Mesendoderm (in vitro differentiated cells): ENCODE results near the gene STX1B.

Experiments
- DNase-seq: peaks from one replicate; pipeline ENCODE4 v3.0.0; 2013
- H2AK5ac ChIP-seq: 2 replicates; pipeline ENCODE4 v1.6.1; 2013; ENCODE audit warnings: low read length, inconsistent platforms
- H2BK120ac ChIP-seq: 2 replicates; pipeline ENCODE4 v1.6.1; 2013; ENCODE audit warnings: low read depth, mild to moderate bottlenecking, low read length, moderate library complexity, mixed read lengths
- H2BK15ac ChIP-seq: replicated peaks from 2 replicates; pipeline ENCODE4 v1.6.1; 2013; ENCODE audit warnings: low read depth, mild to moderate bottlenecking, moderate library complexity
- H2BK5ac ChIP-seq: 2 replicates; pipeline ENCODE4 v1.6.1; 2013; ENCODE audit warnings: low read length, inconsistent platforms
- H3K18ac ChIP-seq: 2 replicates; pipeline ENCODE4 v1.6.1; 2013; ENCODE audit warnings: mild to moderate bottlenecking, low read length, mixed read lengths
- H3K23ac ChIP-seq: one replicate; pipeline ENCODE4 v1.6.1; 2013; ENCODE audit warnings: low read length
- H3K27ac ChIP-seq: 2 replicates; pipeline ENCODE4 v1.5.1; 2013; ENCODE audit warnings: low read depth, mild to moderate bottlenecking, inconsistent platforms, low read length, moderate library complexity
- H3K27me3 ChIP-seq: 2 replicates; pipeline ENCODE4 v1.6.1; 2013; ENCODE audit warnings: low read length, control low read depth, mild to moderate bottlenecking, inconsistent platforms; ENCODE audit not compliant: insufficient read depth, poor library complexity
- H3K36me3 ChIP-seq: 2 replicates; pipeline ENCODE4 v1.6.1; 2013; ENCODE audit warnings: low read length, inconsistent platforms; ENCODE audit not compliant: control insufficient read depth, insufficient read depth
- H3K4ac ChIP-seq: one replicate; pipeline ENCODE4 v1.6.1; 2013; ENCODE audit warnings: low read depth, mild to moderate bottlenecking, low read length, moderate library complexity
- H3K4me1 ChIP-seq: 2 replicates; pipeline ENCODE4 v1.6.1; 2013; ENCODE audit warnings: low read depth, low read length, inconsistent platforms; ENCODE audit not compliant: control insufficient read depth
- H3K4me2 ChIP-seq: 2 replicates; pipeline ENCODE4 v1.6.1; 2013; ENCODE audit warnings: low read length
- H3K4me3 ChIP-seq: 2 replicates; pipeline ENCODE4 v1.5.1; 2013; ENCODE audit warnings: mild to moderate bottlenecking, low read length
- H3K56ac ChIP-seq: one replicate; pipeline ENCODE4 v1.6.1; 2013; ENCODE audit warnings: low read length
- H3K79me1 ChIP-seq: 2 replicates; pipeline ENCODE4 v1.6.1; 2013; ENCODE audit warnings: low read length, inconsistent platforms
- H3K79me2 ChIP-seq: 2 replicates; pipeline ENCODE4 v1.6.1; 2013; ENCODE audit warnings: mild to moderate bottlenecking, low read length; ENCODE audit not compliant: control insufficient read depth, insufficient read depth
- H3K9ac ChIP-seq: 2 replicates; pipeline ENCODE4 v1.6.1; 2013; ENCODE audit warnings: low read length, inconsistent platforms
- H4K5ac ChIP-seq: one replicate; pipeline ENCODE4 v1.6.1; 2013; ENCODE audit warnings: low read length
- H4K8ac ChIP-seq: one replicate; pipeline ENCODE4 v1.6.1; 2013; ENCODE audit warnings: low read depth, mild to moderate bottlenecking, control low read depth, low read length, moderate library complexity
- WGBS: extraction: QIAGEN DNeasy Blood & Tissue Kit; methylation state at CpG from one replicate; pipeline ENCODE4 v1.1.7; 2013; ENCODE audit warnings: low lambda C conversion rate, missing lambda C conversion rate; ENCODE audit not compliant: insufficient coverage; ENCODE audit errors: extremely low coverage; 5-methylcytosine and 5-hydroxymethylcytosine counted together

Gene STX1B

GRCh38 chr16:30985401-30986128, 24.9 kb downstream of the STX1B start:
- Histone ChIP-seq H4K5ac (no peak overlapping the region), H3K27me3 (no peaks in the 10 kb centered on the region), H3K4me3 (no peak overlapping the region), H3K36me3 (peaks cover 1% of the 10 kb centered on the region), H2BK120ac (no peak overlapping the region), H3K79me2 (no peaks in the 10 kb centered on the region), H3K9ac (peak overlapping the region; percentile 62), H3K56ac (peak overlapping the region; percentile 86), H2BK15ac (no peak overlapping the region), H4K8ac (no peak overlapping the region), H3K79me1 (no peaks in the 10 kb centered on the region), H2BK5ac (no peak overlapping the region), H3K27ac (no peak overlapping the region), H2AK5ac (no peak overlapping the region), H3K23ac (no peak overlapping the region), H3K18ac (no peak overlapping the region), H3K4me2 (peak overlapping the region; percentile 48), H3K4me1 (peaks cover 2% of the 10 kb centered on the region), H3K4ac (no peak overlapping the region)
- peak; percentile 63 for DNase-seq
- no CpG with 5 or more reads among the region's 20 CpGs for WGBS

- H4K8ac ChIP-seq = no peak within 1 kb of the TSS
- H3K23ac ChIP-seq = no peak within 1 kb of the TSS
- H3K79me1 ChIP-seq = no peaks in the 10 kb centered on the region
- peak; percentile 91 for DNase-seq
- H4K5ac ChIP-seq = no peak within 1 kb of the TSS
- no peak within 1 kb of the TSS for H2BK120ac ChIP-seq
- H3K4ac ChIP-seq = no peak within 1 kb of the TSS
- H3K18ac ChIP-seq = no peak within 1 kb of the TSS
- peak within 1 kb of the TSS; percentile 86 for H3K56ac ChIP-seq
- H3K4me1 ChIP-seq = peaks cover 2% of the 10 kb centered on the region
- H3K27me3 ChIP-seq = no peaks in the 10 kb centered on the region
- no peak within 1 kb of the TSS for H2BK5ac ChIP-seq
- no peaks in the 10 kb centered on the region for H3K79me2 ChIP-seq
- H2AK5ac ChIP-seq = no peak within 1 kb of the TSS
- peak within 1 kb of the TSS; percentile 48 for H3K4me2 ChIP-seq
- no peak within 1 kb of the TSS for H2BK15ac ChIP-seq
- H3K9ac ChIP-seq = peak within 1 kb of the TSS; percentile 62
- H3K4me3 ChIP-seq = no peak within 1 kb of the TSS
- peaks cover 5% of the 10 kb centered on the region for H3K36me3 ChIP-seq
- no CpG with 5 or more reads among the region's 24 CpGs for WGBS
- no peak within 1 kb of the TSS for H3K27ac ChIP-seq
Measured at GRCh38 chr16:30984669-30985400, 25.6 kb downstream of the STX1B start, which contains the start of gene HSD3B7. TSS of gene HSD3B7 (plus strand) at chr16:30985207. CDS start at chr16:30985659, 452 bp downstream.

- no peak overlapping the region for H3K4me3 ChIP-seq
- no peak overlapping the region for H3K4ac ChIP-seq
- H3K9ac ChIP-seq = no peak overlapping the region
- no CpG with 5 or more reads among the region's 14 CpGs for WGBS
- DNase-seq = no peak
- H3K27ac ChIP-seq = no peak overlapping the region
- H3K18ac ChIP-seq = no peak overlapping the region
- no peak overlapping the region for H3K23ac ChIP-seq
- H4K8ac ChIP-seq = no peak overlapping the region
- H3K36me3 ChIP-seq = peaks cover 5% of the 10 kb centered on the region
- no peak overlapping the region for H2AK5ac ChIP-seq
- no peaks in the 10 kb centered on the region for H3K79me1 ChIP-seq
- H2BK5ac ChIP-seq = no peak overlapping the region
- H4K5ac ChIP-seq = no peak overlapping the region
- no peaks in the 10 kb centered on the region for H3K79me2 ChIP-seq
- no peak overlapping the region for H2BK15ac ChIP-seq
- H3K27me3 ChIP-seq = no peaks in the 10 kb centered on the region
- H3K4me2 ChIP-seq = no peak overlapping the region
- peaks cover 2% of the 10 kb centered on the region for H3K4me1 ChIP-seq
- H2BK120ac ChIP-seq = no peak overlapping the region
- no peak overlapping the region for H3K56ac ChIP-seq
Measured at GRCh38 chr16:30983898-30984610, 26.4 kb downstream of the STX1B start.

GRCh38 chr16:30983289-30983889, 27.0 kb downstream of the STX1B start:
- H3K4ac ChIP-seq = no peak overlapping the region
- no peak overlapping the region for H3K23ac ChIP-seq
- H3K27ac ChIP-seq = no peak overlapping the region
- no peak overlapping the region for H2BK15ac ChIP-seq
- H3K4me2 ChIP-seq = no peak overlapping the region
- no peaks in the 10 kb centered on the region for H3K27me3 ChIP-seq
- no peak overlapping the region for H2BK120ac ChIP-seq
- H2AK5ac ChIP-seq = no peak overlapping the region
- H3K9ac ChIP-seq = no peak overlapping the region
- peaks cover 2% of the 10 kb centered on the region for H3K4me1 ChIP-seq
- peaks cover 7% of the 10 kb centered on the region for H3K36me3 ChIP-seq
- no peak overlapping the region for H3K4me3 ChIP-seq
- WGBS = no CpG with 5 or more reads among the region's 25 CpGs
- no peak for DNase-seq
- H3K79me2 ChIP-seq = no peaks in the 10 kb centered on the region
- H4K5ac ChIP-seq = no peak overlapping the region
- H3K79me1 ChIP-seq = peaks cover 2% of the 10 kb centered on the region
- no peak overlapping the region for H3K18ac ChIP-seq
- H2BK5ac ChIP-seq = no peak overlapping the region
- H4K8ac ChIP-seq = no peak overlapping the region
- no peak overlapping the region for H3K56ac ChIP-seq

- H3K79me2 ChIP-seq = no peaks in the 10 kb centered on the region
- no peak overlapping the region for H2AK5ac ChIP-seq
- no peak overlapping the region for H3K23ac ChIP-seq
- no peak overlapping the region for H4K5ac ChIP-seq
- H2BK5ac ChIP-seq = no peak overlapping the region
- no peak overlapping the region for H4K8ac ChIP-seq
- no peak overlapping the region for H2BK15ac ChIP-seq
- H3K4ac ChIP-seq = no peak overlapping the region
- DNase-seq = no peak
- no peaks in the 10 kb centered on the region for H3K27me3 ChIP-seq
- H3K18ac ChIP-seq = no peak overlapping the region
- no peak overlapping the region for H2BK120ac ChIP-seq
- no peak overlapping the region for H3K56ac ChIP-seq
- no peak overlapping the region for H3K9ac ChIP-seq
- peaks cover 7% of the 10 kb centered on the region for H3K36me3 ChIP-seq
- no peak overlapping the region for H3K4me3 ChIP-seq
- peaks cover 2% of the 10 kb centered on the region for H3K4me1 ChIP-seq
- no peak overlapping the region for H3K4me2 ChIP-seq
- WGBS = no CpG with 5 or more reads among the region's 17 CpGs
- no peak overlapping the region for H3K27ac ChIP-seq
- H3K79me1 ChIP-seq = peaks cover 2% of the 10 kb centered on the region
Measured at GRCh38 chr16:30982548-30983288, 27.7 kb downstream of the STX1B start.
